BE2C (cell line): ENCODE data around the gene NTMT2.

Experiments
- DNase-seq: peaks from one replicate; pipeline ENCODE4 v3.0.0-alpha.2; 2020
- H3K27me3 ChIP-seq: fragments of 250-450 bp; sonication (Bioruptor Pico); 2 replicates; pipeline ENCODE4 v1.5.1; 2020; ENCODE audit warnings: mild to moderate bottlenecking
- H3K36me3 ChIP-seq: fragments of 250-450 bp; sonication (Bioruptor Pico); 2 replicates; pipeline ENCODE4 v1.5.1; 2020; ENCODE audit warnings: mild to moderate bottlenecking
- H3K4me1 ChIP-seq: fragments of 250-450 bp; sonication (Bioruptor Pico); 2 replicates; pipeline ENCODE4 v1.5.1; 2020
- H3K4me3 ChIP-seq: 2 replicates; pipeline ENCODE4 v1.5.1; 2011; ENCODE audit warnings: low read depth, low read length
- H3K9me3 ChIP-seq: fragments of 250-450 bp; sonication (Bioruptor Pico); 2 replicates; pipeline ENCODE4 v1.5.1; 2020
- TF ChIP-seq, protein P1 (sequence below): IDR thresholded peaks from 2 replicates; pipeline ENCODE4 v1.5.1; 2012; ENCODE audit warnings: mild to moderate bottlenecking, low read depth, low read length

Gene NTMT2

GRCh38 chr1:170217517-170218256, 71.9 kb downstream of the NTMT2 start:
- no peak for DNase-seq
- TF ChIP-seq, protein P1, sequence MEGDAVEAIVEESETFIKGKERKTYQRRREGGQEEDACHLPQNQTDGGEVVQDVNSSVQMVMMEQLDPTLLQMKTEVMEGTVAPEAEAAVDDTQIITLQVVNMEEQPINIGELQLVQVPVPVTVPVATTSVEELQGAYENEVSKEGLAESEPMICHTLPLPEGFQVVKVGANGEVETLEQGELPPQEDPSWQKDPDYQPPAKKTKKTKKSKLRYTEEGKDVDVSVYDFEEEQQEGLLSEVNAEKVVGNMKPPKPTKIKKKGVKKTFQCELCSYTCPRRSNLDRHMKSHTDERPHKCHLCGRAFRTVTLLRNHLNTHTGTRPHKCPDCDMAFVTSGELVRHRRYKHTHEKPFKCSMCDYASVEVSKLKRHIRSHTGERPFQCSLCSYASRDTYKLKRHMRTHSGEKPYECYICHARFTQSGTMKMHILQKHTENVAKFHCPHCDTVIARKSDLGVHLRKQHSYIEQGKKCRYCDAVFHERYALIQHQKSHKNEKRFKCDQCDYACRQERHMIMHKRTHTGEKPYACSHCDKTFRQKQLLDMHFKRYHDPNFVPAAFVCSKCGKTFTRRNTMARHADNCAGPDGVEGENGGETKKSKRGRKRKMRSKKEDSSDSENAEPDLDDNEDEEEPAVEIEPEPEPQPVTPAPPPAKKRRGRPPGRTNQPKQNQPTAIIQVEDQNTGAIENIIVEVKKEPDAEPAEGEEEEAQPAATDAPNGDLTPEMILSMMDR, result no peak
- H3K4me3 ChIP-seq, result no peak overlapping the region
- no peaks in the 10 kb centered on the region for H3K36me3 ChIP-seq
- H3K4me1 ChIP-seq, result no peaks in the 10 kb centered on the region
- H3K9me3 ChIP-seq, result no peaks in the 10 kb centered on the region
- H3K27me3 ChIP-seq, result no peaks in the 10 kb centered on the region

GRCh38 chr1:170218257-170218650, 72.5 kb downstream of the NTMT2 start:
- Histone ChIP-seq H3K27me3 (no peaks in the 10 kb centered on the region), H3K4me1 (no peaks in the 10 kb centered on the region), H3K36me3 (no peaks in the 10 kb centered on the region), H3K4me3 (no peak overlapping the region), H3K9me3 (no peaks in the 10 kb centered on the region)
- TF ChIP-seq, protein P1, result no peak
- no peak for DNase-seq
